Measurements from ENCODE around the gene HOXC13.

The HOXC13 gene, protein sequence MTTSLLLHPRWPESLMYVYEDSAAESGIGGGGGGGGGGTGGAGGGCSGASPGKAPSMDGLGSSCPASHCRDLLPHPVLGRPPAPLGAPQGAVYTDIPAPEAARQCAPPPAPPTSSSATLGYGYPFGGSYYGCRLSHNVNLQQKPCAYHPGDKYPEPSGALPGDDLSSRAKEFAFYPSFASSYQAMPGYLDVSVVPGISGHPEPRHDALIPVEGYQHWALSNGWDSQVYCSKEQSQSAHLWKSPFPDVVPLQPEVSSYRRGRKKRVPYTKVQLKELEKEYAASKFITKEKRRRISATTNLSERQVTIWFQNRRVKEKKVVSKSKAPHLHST

DNA sequence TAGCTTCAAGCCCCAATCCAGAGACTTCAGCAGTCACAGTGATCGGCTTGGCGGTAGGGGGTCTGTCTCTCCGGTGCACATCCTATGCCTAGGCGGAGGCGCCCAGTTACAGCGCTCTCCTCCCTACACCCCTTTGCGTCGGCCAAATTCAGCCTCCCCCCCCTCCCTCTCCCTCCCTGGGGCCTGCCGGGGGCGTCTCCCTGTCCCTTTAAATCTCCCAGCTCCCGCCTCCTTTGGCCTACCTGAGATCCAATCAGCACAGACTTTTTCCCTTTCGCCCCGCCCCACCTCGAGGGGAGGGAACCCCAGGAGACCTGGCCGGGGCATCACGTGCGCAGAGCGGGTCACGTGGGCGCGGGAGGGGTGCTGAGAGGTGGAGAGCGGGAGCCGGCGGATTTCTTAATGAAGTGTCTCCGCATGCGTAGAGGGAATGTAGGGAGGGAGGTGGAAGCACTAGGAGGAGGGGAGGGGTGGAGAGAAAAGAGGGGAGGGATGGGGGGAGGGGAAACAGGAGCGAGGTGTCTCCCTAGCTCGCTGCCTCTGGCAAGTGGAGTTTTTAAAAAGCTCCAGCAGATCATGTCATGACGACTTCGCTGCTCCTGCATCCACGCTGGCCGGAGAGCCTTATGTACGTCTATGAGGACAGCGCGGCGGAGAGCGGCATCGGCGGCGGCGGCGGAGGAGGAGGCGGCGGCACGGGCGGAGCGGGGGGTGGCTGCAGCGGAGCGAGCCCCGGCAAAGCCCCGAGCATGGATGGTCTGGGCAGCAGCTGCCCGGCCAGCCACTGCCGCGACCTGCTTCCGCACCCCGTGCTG, at the start of gene HOXC13:
Gene HOXC13, plus strand, starts transcription at position 506 of the 815 bp plus-strand sequence. Its CDS starts 76 bp downstream, at position 582.
- no peak for DNase-seq (ENCODE audit: low read depth)

DNA sequence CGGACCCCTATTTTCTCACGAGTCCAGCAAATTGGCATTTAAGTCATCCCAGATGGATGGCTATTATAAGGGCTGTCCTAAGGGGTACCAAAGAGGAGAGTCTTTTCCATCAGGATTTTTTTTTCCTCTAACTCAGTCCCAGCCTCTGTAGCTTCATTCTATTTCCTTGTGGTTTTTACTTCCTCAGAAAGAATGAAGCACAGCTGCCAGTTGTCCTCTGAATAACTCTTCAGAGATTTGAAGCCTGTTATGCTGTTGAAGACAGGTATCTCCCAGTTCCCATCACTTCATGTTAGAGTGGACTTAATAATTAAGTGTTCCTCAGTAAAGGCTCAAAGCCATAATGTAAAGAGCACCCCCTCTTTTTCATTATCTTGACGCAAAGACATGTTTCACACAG, 48.5 kb upstream of the HOXC13 start:
- no peak for DNase-seq (ENCODE audit: low read depth)

DNA sequence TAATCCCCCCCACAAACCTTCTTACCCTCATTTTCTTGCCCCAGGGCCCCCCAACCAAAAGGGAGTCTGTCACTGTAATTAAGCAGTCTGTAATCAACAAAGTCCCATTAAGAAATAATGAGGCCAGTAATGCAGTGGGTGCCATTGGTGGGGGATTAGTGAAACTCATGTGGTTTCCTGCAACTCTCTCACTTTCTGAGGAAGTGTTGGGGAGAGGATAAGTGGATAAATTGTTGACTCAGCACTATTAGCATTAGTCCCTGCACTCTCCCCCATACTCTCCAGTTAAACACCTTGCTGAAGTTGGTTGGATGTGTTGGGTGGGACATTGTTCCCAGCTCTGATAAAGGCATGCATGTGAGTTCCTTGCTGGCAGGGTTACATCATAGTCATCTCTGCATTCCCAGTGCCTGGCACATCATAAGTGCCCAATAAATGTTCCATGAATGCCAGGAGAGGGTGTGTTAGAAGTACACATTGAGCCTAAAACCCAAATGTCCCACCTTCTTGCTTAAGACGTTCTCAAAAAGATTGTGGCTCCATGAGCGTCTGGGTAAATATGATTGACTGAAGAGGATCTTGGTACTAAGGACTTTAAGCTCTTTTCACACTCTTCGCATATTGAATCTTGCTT, 45.8 kb upstream of the HOXC13 start:
- DNase-seq (ENCODE audit: low read depth) = no peak

DNA sequence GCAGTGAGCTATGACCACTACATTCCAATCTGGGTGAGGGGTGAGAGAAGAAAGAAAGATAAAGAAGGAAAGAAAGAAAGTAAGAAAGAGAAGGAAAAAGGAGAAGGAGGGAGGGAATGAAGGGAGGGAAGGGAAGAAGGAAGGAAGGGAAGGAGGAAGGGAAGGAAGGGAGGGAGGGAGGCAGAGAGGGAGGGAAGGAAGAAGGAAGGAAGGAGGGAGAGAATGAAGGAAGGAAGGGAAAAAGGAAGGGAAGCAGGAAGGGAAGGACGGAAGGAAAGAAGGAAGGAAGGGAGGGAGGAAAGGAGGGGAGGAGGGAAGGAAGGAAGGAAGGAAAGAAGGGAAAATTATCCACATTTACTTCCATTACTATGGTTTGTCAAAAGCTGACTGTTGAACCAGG, 39.4 kb upstream of the HOXC13 start:
- no peak for DNase-seq (ENCODE audit: low read depth)

DNA sequence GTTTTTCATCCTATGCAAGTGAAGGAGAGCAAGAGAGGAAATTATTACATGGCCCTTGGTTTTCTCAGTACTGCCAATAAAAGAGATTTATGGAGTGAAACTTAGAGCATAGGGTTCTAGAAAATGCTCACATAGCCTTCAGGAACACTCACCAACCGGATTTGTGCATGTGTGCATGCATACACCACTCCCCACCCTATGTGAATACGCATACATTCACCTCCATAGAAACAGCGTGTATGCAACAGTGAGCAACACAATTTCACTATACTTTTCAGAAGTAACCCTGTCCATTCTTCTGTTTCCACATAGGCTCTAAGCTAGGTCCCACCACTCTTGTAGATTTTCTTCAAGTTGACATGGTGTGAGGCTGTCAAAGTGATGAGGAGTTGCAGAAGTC, 31.5 kb upstream of the HOXC13 start:
- DNase-seq (ENCODE audit: low read depth) = no peak

DNA sequence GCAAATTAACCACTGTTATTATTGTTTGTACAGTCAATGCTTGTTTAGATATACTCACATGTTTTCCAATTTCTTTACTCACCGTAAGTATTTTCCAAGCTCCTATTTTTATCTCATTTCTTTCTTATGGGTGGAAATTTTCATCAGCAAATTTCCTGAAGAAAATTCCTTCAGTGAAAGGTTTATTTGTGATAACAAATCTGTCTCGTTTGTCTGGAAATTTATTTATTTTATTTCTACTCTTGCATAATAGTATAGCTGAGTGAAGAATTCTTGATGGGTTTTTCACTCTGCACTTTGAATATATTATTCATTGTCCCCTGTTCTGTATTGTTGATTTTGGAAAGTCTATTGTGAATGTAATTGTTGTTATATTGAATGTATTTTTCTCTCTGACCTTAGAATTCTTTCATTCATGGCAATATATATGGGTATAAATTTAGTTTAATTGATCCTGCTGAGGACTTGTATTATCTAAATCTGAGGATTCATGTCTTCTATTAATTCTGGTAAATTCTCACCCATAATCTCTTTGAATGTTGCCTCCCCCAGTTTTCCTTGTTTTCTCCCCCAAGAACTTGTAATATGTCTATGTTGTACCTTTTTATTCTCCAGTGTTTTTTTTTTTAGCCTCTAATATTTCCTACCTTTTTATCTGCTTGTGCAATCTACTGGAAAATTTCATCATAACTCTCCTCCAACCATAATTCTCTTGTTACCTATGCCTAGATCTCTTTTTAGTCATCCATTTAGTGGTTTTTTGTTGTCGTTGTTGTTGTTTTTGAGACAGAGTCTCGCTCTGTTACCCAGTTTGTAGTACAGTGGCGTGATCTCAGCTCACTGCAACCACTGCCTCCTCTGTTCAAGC, 21.6 kb upstream of the HOXC13 start:
- no peak for DNase-seq (ENCODE audit: low read depth)

DNA sequence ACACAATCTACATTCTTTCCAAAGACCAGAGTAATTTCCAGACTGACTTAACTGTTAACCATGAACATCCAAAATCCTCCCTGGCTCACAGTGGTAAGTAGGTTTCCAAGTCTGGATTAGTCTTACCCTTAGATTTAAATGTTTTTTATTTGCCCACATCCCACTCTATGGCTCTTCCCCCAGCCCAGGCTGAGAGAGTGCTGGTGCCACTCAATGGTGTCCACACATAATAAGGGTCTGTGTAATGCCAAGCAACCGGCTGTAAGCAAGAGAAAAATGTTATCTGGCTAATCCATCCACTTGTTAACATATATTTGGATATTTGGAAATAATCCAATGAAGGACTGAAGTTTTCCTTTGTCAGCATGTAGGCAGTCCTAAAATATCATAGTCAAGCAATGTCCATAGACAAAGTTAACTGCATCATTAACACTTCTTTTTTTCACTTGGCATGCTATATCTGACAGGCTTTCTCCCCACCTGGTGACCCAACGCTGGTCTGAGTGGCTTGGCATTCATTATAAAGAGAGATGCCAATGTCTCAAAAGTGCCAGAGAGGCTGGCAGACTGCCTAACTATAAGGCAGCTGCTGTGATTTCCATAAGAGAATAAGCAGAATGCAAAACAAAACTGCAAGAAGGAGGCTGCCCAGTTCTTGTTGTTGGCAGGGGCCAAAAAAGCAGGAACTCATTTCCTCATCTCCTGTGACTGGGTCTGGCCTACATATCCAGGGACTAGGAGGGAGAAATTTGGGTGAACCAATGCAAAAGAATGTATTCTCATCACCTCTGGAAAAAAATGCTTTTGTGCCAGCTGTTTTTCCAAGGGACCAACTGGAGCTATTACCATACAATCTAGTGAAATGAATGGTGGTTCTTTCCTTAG, 13.9 kb upstream of the HOXC13 start:
- no peak for DNase-seq (ENCODE audit: low read depth)

DNA sequence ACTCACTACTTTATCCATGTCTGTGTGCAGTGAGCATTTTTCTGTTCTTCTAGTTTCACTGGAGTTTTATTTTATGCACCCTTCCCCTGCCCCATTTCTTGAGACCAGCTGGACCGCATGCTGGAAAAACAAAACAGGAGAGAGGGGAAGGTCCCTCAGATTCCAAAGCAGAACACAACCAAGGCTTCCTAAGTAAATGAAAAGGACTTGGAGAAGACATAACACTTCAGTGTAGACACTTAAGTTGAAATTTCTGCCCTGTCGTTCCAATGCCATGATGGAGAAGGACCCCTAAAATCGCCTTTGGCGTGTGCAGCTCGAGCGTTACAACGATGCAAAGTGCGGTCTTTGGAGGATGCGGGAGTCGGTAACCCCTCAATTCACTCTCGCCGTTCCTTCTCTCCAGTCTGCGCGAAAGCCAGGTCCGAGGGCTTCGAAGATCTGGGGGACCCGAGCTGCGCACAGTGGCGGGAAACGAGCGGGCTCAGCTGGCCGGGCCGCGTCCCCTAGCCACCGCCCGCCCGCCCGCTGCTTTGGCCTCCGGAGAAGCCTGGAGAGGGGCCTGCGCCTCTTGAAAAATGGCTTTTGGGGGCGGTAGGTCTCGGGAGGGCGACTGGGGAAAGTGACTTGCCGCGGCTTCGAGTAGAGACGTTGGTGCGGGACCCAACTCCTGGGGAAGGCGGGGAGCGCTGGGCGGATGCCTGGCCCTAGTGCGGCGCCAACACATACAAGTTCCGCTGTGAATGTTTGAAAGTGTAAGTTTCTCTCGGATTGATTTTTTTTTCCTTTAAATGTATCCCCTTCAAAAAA, 11.2 kb upstream of the HOXC13 start:
- no peak for DNase-seq (ENCODE audit: low read depth)

DNA sequence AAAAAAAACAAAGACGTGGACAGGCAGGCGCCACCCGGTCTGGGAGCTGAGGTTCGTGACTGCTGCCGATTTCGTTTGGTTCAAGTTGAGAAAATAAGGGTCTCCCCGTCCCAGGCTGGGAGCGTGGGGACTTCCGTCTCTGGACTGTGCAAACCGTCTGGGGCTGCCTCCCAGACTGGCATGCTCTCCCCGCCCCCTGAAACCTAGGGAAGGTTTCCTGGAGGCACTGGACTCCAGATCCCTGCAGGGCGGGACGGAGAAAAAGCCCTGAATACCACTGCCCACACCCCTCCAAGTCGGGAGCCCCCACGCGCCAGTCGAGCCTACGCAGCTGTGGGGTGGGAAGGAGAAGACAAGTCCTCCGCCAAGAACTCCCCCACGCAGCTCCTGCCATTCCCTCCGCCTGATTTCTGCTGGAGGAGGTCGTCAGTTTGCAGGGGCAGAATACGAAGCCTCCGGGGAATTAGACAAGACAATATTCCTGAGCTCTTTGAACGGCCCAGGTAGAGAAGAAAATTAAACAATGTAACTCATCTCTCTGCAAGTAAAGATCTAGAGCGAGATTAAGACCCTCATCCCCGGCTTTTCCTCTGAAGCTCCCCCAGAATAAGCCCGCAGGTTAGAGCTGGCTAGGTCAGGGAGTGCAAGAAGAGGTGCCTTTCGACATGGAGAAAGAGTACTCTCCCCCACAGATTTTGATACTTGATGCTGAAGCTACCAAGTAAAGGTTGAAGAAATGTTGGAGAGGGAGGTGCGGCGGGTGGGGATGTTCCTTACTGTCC, 10.4 kb upstream of the HOXC13 start:
- no peak for DNase-seq (ENCODE audit: low read depth)

DNA sequence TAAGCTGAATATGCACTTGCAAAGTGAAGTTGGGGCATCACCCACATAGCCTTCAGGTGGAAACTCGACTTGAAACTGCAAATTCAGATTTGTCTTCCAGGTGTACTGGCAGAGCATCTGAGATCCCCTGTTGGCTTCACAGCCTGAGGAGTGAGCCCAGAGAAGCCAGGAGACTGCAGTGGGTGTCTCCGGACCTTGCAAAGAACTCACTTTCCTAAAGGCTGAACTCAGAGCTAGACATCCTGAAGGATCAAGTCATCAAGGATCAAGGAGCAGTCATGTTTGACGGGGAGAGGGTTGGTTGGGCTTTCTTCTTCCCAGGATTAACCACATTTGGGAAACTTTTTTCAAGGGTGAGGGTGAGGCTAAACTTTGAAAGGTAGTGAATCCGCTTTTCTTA, 9.1 kb upstream of the HOXC13 start:
- no peak for DNase-seq (ENCODE audit: low read depth)

DNA sequence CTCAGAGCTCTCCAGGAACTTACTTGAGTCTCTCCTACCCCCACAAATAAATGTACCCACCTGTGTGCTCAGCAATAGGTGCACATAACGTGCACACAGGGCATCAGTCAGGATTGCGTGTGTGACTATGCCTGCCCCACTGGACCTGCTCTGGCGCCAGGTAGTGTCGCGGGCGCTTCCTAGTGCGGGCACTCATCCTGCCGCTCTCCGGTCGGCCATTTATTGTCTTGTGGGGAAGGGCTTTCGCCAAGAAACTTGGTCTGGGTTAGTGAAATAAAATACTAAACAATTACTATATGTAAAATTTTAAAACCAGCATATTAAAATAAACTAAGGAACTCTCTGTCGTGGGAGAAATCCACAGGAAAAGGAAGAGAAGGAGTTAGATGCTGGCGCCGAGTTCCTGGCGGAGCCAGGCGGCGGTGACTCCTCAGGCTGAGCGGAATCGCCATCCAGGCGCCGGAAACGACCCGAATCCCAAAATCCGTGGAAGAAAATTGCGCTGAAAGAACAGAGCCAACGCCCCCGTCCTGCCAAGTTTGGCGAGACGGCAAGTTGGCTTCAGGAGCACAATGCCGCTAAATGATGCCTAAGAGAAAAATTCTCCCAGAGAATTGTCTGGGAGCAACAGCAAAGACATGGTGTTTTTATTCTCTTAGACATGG, 7.9 kb upstream of the HOXC13 start:
- DNase-seq (ENCODE audit: low read depth) = no peak

DNA sequence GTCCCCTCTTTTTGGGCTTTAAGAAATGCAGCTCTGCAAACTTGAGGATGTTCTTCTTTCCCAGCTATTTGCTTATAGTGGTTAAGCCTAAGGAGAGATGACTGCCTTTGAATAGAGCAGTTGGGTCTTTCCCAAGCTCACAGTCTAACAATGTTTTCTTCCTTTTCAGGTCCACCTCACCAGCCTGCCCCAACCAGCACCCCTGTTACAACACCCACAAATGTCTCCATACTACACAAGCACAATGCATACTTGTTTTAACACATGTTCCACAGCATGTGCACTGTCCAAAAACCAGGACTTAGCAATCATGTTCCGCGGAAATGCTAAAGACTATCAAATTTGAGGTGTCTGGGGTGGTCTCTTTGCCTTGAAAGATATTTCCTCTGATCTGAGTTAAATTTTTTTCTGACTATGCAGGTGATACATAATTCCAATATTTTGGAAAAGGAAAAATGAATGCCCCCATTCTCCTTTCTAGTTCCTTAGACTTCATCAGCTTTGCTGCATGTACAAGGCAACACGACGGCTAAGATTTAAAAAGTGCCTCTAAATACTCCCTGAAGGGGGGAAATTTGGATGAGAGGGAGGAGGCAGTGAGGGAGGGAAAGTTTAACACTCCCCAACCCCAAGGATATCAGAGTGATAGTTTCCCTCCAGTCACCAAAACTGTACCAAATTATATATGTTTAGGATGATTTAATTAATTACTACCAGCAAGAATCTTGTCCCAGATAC, 6.6 kb upstream of the HOXC13 start:
- DNase-seq (ENCODE audit: low read depth) = no peak

DNA sequence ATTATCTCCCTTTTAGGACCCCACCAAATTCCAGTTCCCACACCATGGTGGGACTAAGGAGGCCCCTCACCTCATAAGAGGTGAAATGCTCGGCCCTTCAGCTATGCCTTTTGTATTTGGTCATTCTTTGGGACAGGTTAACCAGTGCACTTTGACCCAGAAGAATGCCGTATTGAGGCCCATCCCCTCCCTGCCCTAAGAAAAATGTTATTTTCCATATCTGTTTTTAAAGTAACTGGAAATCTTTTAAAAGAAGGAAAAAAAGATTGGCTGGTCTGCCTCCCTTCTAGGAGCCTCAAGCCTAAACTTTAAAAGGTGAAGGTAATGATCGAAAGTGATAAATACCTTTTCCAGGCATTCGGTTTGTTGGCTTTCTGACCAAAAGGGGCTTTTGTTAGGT, 5.7 kb upstream of the HOXC13 start:
- DNase-seq (ENCODE audit: low read depth) = no peak

DNA sequence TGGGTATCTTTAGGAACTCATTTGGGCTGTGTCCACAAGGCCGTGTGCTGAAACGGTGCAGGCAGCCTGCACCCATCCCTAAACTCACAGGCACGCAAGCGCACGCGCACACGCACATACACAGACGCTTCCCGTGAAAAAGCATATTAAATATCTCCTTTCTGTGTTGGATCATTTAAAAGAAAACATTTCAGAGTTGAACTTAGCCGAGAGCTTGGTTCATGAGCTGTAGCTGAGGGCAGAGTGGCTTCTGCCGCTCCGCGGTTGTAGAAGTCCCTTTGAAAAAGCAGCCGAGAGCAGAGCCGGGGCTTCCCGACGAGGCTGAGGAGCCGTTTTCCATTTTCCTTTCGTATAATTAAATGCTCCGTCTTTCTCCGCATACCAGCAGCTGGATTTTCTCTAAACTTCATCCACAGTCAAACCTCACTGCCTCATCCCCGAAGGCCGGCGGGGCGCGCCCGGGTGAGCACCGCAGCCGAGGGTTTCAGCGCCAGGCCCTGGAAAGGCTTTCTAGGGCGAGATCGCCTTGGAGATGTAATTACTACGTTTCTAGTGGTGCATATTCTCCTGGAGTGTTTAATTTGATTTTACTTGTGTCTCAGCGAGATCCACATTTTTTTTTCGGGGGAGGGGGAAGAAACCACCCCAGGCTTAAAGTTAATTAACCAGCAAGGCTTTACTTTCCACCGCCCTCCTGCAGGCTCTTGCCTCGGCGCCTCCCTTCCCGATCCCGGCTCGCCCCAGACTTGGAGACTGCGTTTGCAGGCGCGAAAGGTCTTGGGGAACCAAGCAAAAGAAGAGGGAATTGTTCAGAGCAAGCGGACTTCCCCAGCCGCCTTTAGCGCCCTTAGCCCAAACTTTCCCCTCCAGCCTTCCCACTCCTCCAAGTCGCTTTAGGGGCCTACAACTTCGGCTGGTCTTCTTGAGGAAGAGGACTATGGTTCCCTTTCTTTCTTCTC, 3.0 kb upstream of the HOXC13 start:
- DNase-seq (ENCODE audit: low read depth) = no peak

DNA sequence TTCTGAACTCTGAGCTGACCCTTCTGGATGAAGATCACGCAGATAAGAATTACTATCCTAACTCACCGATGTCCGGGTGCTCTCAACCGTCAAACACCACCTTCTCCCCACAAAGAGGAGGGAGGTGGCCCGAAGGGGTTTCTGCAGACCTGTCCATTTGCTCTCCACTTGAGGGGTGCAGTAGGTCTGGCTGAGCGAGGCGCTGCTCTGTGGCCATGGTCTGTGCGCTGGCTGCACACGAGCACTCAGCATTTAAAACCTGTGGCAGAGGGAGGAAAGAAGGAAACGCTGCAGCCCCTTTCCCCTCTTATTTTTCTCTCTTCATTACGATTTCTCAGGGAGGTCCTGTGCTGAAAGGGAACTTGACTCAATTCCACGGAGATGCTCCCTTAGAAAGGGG, 1.5 kb upstream of the HOXC13 start:
- DNase-seq (ENCODE audit: low read depth) = no peak

DNA sequence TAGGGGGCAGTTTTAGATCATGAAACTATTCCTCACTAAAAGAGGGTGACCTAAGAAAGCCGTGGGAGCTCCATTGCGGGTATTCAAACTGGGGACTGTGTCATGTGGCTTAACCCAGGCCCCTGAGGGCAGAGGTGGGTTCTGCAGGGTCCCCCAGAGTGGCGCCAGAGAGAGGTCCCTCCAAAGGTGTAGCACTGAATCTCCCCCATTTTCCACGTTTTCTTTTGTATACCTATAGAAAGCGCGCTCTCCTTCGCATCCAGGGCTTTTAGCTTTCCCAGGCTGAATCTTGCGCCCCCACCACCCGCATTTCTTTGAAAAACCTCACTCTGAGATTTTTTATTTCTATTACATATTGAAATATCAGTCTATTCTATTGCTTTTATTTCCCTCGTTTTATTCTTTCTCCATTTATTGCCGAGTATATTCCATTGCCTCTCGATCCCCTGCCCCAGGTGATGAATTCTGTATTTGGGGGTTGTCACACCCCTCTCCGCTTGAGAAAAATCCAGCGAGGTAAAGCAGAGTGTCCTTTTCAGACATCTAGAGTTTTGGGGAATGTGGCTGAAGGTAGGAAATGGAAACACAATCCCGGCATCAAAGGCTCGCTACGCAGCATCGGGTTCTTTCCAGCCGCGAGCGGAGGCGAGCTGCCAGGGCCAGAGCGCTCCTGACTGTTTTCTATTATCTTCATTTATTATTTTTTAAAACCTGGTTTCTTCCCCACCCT, 870 bp upstream of the HOXC13 start:
- no peak for DNase-seq (ENCODE audit: low read depth)

Data from stimulated activated CD8-positive, alpha-beta memory T cell treated with anti-CD3 and anti-CD28 coated beads, Interleukin-12 subunit alpha, Interleukin-12 subunit beta, amount 100 ng/mL, for 1 hour (primary cell).